HepG2 (cell line): ENCODE results near the gene ACVRL1. TPM values are rescaled to one million over a fixed set of nuclear protein-coding genes. Genes with fewer than 3 reads are reported as not detected.

Experiments used
- HNF4G ChIP-seq, 2 experiments: sonication (generic) in 1 of 2; formaldehyde crosslinking in 1 of 2; IDR thresholded peaks; 2 replicates each; pipeline versions ENCODE4 v1.4.0 to v1.6.1; 2011 to 2020; ENCODE audit warnings: borderline replicate concordance in 2 of 2, low read depth in 2 of 2, mild to moderate bottlenecking in 2 of 2, low read length in 1 of 2, missing genetic modification reagents in 1 of 2, moderate library complexity in 1 of 2
- IKZF5 ChIP-seq: IDR thresholded peaks from 2 replicates; pipeline ENCODE4 v1.6.1; 2018; ENCODE audit warnings: missing genetic modification reagents, mild to moderate bottlenecking, missing compliant biosample characterization
- RCOR2 ChIP-seq: IDR thresholded peaks from 2 replicates; pipeline ENCODE4 v1.6.1; 2016; ENCODE audit warnings: missing biosample characterization, missing genetic modification reagents
- RORA ChIP-seq: sonication (generic); formaldehyde crosslinking; IDR thresholded peaks from 2 replicates; pipeline ENCODE4 v1.5.0; 2020; ENCODE audit warnings: mild to moderate bottlenecking, missing genetic modification reagents, moderate library complexity
- ZNF34 ChIP-seq: sonication (generic); formaldehyde crosslinking; IDR thresholded peaks from 2 replicates; pipeline ENCODE4 v1.4.0; 2020; ENCODE audit warnings: mild to moderate bottlenecking, missing genetic modification reagents, borderline replicate concordance
- ZNF530 ChIP-seq: sonication (generic); formaldehyde crosslinking; IDR thresholded peaks from 2 replicates; pipeline ENCODE4 v1.5.0; 2020; ENCODE audit warnings: low read depth, mild to moderate bottlenecking, missing genetic modification reagents
- polyA plus RNA-seq, 8 experiments: library from polyadenylated mRNA; depleted of rRNA in 3 of 8; stranded (reverse) in 7 of 8; unstranded in 1 of 8; fragments of >200 nt; fragmentation: Illumina TruSeq in 4 of 8; extraction: Trizol in 4 of 8; gene quantifications; 2 replicates each; pipeline versions ENCODE4 v1.2.1 to v1.2.3, GENCODE V29; 2011 to 2016; ENCODE audit warnings: low read depth in 4 of 8, missing spikeins in 1 of 8, mixed read lengths in 1 of 8; ENCODE audit not compliant: insufficient read depth in 1 of 8
- total RNA-seq, 5 experiments: library from RNA; depleted of rRNA; stranded (reverse); fragments of >200 nt; fragmentation: Illumina TruSeq; extraction: Trizol; gene quantifications; 2 replicates each; pipeline ENCODE4 v1.2.3, GENCODE V29; 2016; ENCODE audit warnings: low read depth in 1 of 5
- TF ChIP-seq, protein P1 (sequence below): sonication (generic); formaldehyde crosslinking; IDR thresholded peaks from 2 replicates; pipeline ENCODE4 v1.5.1; 2020; ENCODE audit warnings: mild to moderate bottlenecking, missing genetic modification reagents, borderline replicate concordance
- TF ChIP-seq, protein P2 (sequence below): sonication (generic); formaldehyde crosslinking; conservative IDR thresholded peaks from 2 replicates; pipeline ENCODE4 v1.4.0; 2020; ENCODE audit warnings: missing genetic modification reagents

Gene ACVRL1
- total and polyA plus RNA-seq, 2 of the 13 experiments (the other 11 are each of a cell fraction or from before 2014, with no cell fraction given): not detected

GRCh38 chr12:51960488-51960887, 53.2 kb downstream of the ACVRL1 start (continued):
- TF ChIP-seq HNF4G (IDR thresholded peaks at IDR 0.05; ENCODE audit: borderline replicate concordance, low read depth, low read length): 0 out of 2 replicates have a peak, but pooled peaks have one; percentile 39
- TF ChIP-seq HNF4G (CRISPR knock-in tag; IDR thresholded peaks at IDR 0.05; ENCODE audit: borderline replicate concordance, low read depth): no peak
- TF ChIP-seq RCOR2 (CRISPR knock-in tag): peak; percentile 57
- TF ChIP-seq IKZF5 (CRISPR knock-in tag): no peak
- TF ChIP-seq, protein P1, sequence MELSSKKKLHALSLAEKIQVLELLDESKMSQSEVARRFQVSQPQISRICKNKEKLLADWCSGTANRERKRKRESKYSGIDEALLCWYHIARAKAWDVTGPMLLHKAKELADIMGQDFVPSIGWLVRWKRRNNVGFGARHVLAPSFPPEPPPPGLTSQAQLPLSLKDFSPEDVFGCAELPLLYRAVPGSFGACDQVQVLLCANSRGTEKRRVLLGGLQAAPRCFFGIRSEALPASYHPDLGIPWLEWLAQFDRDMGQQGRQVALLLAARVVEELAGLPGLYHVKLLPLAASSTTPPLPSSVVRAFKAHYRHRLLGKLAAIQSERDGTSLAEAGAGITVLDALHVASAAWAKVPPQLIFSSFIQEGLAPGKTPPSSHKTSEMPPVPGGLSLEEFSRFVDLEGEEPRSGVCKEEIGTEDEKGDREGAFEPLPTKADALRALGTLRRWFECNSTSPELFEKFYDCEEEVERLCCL: no peak
- no peak for TF ChIP-seq ZNF34 (CRISPR knock-in tag)
- TF ChIP-seq, protein P2, sequence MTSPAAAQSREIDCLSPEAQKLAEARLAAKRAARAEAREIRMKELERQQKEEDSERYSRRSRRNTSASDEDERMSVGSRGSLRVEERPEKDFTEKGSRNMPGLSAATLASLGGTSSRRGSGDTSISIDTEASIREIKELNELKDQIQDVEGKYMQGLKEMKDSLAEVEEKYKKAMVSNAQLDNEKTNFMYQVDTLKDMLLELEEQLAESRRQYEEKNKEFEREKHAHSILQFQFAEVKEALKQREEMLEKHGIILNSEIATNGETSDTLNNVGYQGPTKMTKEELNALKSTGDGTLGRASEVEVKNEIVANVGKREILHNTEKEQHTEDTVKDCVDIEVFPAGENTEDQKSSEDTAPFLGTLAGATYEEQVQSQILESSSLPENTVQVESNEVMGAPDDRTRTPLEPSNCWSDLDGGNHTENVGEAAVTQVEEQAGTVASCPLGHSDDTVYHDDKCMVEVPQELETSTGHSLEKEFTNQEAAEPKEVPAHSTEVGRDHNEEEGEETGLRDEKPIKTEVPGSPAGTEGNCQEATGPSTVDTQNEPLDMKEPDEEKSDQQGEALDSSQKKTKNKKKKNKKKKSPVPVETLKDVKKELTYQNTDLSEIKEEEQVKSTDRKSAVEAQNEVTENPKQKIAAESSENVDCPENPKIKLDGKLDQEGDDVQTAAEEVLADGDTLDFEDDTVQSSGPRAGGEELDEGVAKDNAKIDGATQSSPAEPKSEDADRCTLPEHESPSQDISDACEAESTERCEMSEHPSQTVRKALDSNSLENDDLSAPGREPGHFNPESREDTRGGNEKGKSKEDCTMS (CRISPR knock-in tag): no peak
- TF ChIP-seq ZNF530 (CRISPR knock-in tag): no peak
- TF ChIP-seq RORA (CRISPR knock-in tag): no peak
- TF ChIP-seq, all 625 proteins: peak for 6
